Astrocyte (in vitro differentiated cells and primary cell): ENCODE data around the gene CDCA4. TPM values are rescaled to one million over a fixed set of nuclear protein-coding genes. Genes with fewer than 3 reads are reported as not detected.

Source experiments
- DNase-seq: peaks from one replicate; pipeline ENCODE4 v3.0.0-alpha.2; 2010; ENCODE audit warnings: low read depth
- FAIRE-seq: peaks from 2 replicates; lab custom pipeline; 2011; peaks lifted over from hg19 to GRCh38; lab: Jason Lieb, UNC
- H2AFZ ChIP-seq: 2 replicates; pipeline ENCODE4 v1.6.0; 2012; ENCODE audit warnings: low read depth, low read length, inconsistent platforms
- H3K27ac ChIP-seq: 2 replicates; pipeline ENCODE4 v1.5.1; 2011; ENCODE audit warnings: low read depth, low read length, inconsistent platforms
- H3K27me3 ChIP-seq: 2 replicates; pipeline ENCODE4 v1.6.0; 2011; ENCODE audit warnings: low read length, inconsistent platforms; ENCODE audit not compliant: insufficient read depth
- H3K36me3 ChIP-seq: 2 replicates; pipeline ENCODE4 v1.5.1; 2011; ENCODE audit warnings: low read length, inconsistent platforms; ENCODE audit not compliant: insufficient read depth
- H3K4me1 ChIP-seq: 2 replicates; pipeline ENCODE4 v1.5.1; 2011; ENCODE audit warnings: low read length, inconsistent platforms; ENCODE audit not compliant: insufficient read depth
- H3K4me2 ChIP-seq: 2 replicates; pipeline ENCODE4 v1.6.0; 2012; ENCODE audit warnings: low read length, inconsistent platforms
- H3K4me3 ChIP-seq: 2 replicates; pipeline ENCODE4 v1.5.1; 2011; ENCODE audit warnings: low read depth, mild to moderate bottlenecking, low read length, inconsistent platforms; ENCODE audit not compliant: insufficient read depth
- H3K79me2 ChIP-seq: 2 replicates; pipeline ENCODE4 v1.6.0; 2012; ENCODE audit warnings: mild to moderate bottlenecking, low read length, inconsistent platforms; ENCODE audit not compliant: insufficient read depth
- H3K9ac ChIP-seq: 2 replicates; pipeline ENCODE4 v1.6.0; 2012; ENCODE audit warnings: mild to moderate bottlenecking, low read length, inconsistent platforms
- H3K9me3 ChIP-seq: 2 replicates; pipeline ENCODE4 v1.5.1; 2012; ENCODE audit warnings: low read depth, mild to moderate bottlenecking, low read length, inconsistent platforms; ENCODE audit not compliant: insufficient read depth
- H4K20me1 ChIP-seq: 2 replicates; pipeline ENCODE4 v1.6.0; 2012; ENCODE audit warnings: low read length, inconsistent platforms; ENCODE audit not compliant: insufficient read depth
- H3K27ac Mint-ChIP-seq: one replicate; pipeline ENCODE4 v1.8.0; 2021; ENCODE audit warnings: mild to moderate bottlenecking, mixed read lengths; ENCODE audit not compliant: unreplicated experiment
- H3K27me3 Mint-ChIP-seq: one replicate; pipeline ENCODE4 v1.8.0; 2021; ENCODE audit warnings: low read depth, mixed read lengths; ENCODE audit not compliant: unreplicated experiment
- H3K36me3 Mint-ChIP-seq: one replicate; pipeline ENCODE4 v1.8.0; 2021; ENCODE audit warnings: low read depth, mixed read lengths; ENCODE audit not compliant: unreplicated experiment
- H3K4me1 Mint-ChIP-seq: one replicate; pipeline ENCODE4 v1.8.0; 2021; ENCODE audit warnings: low read depth, mixed read lengths; ENCODE audit not compliant: unreplicated experiment
- H3K4me3 Mint-ChIP-seq: one replicate; pipeline ENCODE4 v1.8.0; 2021; ENCODE audit warnings: mild to moderate bottlenecking, moderate library complexity, mixed read lengths; ENCODE audit not compliant: unreplicated experiment
- H3K9me3 Mint-ChIP-seq: one replicate; pipeline ENCODE4 v1.8.0; 2021; ENCODE audit warnings: mild to moderate bottlenecking, mixed read lengths; ENCODE audit not compliant: unreplicated experiment
- CTCF ChIP-seq: IDR thresholded peaks from 2 replicates; pipeline ENCODE4 v1.5.1; 2011; ENCODE audit warnings: low read depth, mild to moderate bottlenecking, inconsistent platforms, low read length, moderate library complexity; ENCODE audit not compliant: insufficient read depth
- EZH2 ChIP-seq: IDR thresholded peaks from 2 replicates; pipeline ENCODE4 v1.6.1; 2012; ENCODE audit warnings: mild to moderate bottlenecking, low read length, inconsistent platforms; ENCODE audit not compliant: insufficient read depth
- total RNA-seq: library from RNA; stranded (reverse); gene quantifications from 2 replicates; pipeline ENCODE4 v1.2.1, GENCODE V29; 2021

The CDCA4 gene
- total RNA-seq, 1 donor from 2014 or later: 11.3 TPM

- TF ChIP-seq EZH2 (no peak), CTCF (no peak)
- H3K4me3 ChIP-seq: no peak overlapping the region
- no peak overlapping the region for H2AFZ ChIP-seq
- FAIRE-seq: no peak
- H3K4me1 ChIP-seq: no peaks in the 10 kb centered on the region
- Mint-ChIP-seq H3K4me3 (no peak overlapping the region), H3K9me3 (no peaks in the 10 kb centered on the region), H3K27ac (no peak overlapping the region), H3K4me1 (no peaks in the 10 kb centered on the region), H3K27me3 (no peaks in the 10 kb centered on the region), H3K36me3 (peaks cover 9% of the 10 kb centered on the region)
- H3K79me2 ChIP-seq: no peaks in the 10 kb centered on the region
- H3K36me3 ChIP-seq: peaks cover 3% of the 10 kb centered on the region
- no peak for DNase-seq
- no peak overlapping the region for H3K4me2 ChIP-seq
- H3K9me3 ChIP-seq: no peaks in the 10 kb centered on the region
- H3K27ac ChIP-seq: no peak overlapping the region
- no peaks in the 10 kb centered on the region for H4K20me1 ChIP-seq
- H3K9ac ChIP-seq: no peak overlapping the region
- no peaks in the 10 kb centered on the region for H3K27me3 ChIP-seq
These were observed 21.5 kb downstream of the CDCA4 start for GRCh38 chr14:104999361-104999760.

- TF ChIP-seq CTCF (no peak), EZH2 (no peak)
- H3K36me3 Mint-ChIP-seq: peaks cover 12% of the 10 kb centered on the region
- DNase-seq: no peak
- H3K27me3 ChIP-seq: no peaks in the 10 kb centered on the region
- no peak overlapping the region for H3K4me3 ChIP-seq
- no peaks in the 10 kb centered on the region for H3K79me2 ChIP-seq
- H3K9ac ChIP-seq: no peak overlapping the region
- no peaks in the 10 kb centered on the region for H3K9me3 ChIP-seq
- no peak overlapping the region for H3K27ac ChIP-seq
- H3K4me1 Mint-ChIP-seq: no peaks in the 10 kb centered on the region
- no peaks in the 10 kb centered on the region for H3K4me1 ChIP-seq
- no peaks in the 10 kb centered on the region for H4K20me1 ChIP-seq
- H3K27ac Mint-ChIP-seq: no peak overlapping the region
- H3K27me3 Mint-ChIP-seq: no peaks in the 10 kb centered on the region
- H3K4me3 Mint-ChIP-seq: no peak overlapping the region
- H3K36me3 ChIP-seq: peaks cover 3% of the 10 kb centered on the region
- no peak overlapping the region for H3K4me2 ChIP-seq
- no peaks in the 10 kb centered on the region for H3K9me3 Mint-ChIP-seq
- FAIRE-seq: no peak
- no peak overlapping the region for H2AFZ ChIP-seq
These were observed 22.1 kb downstream of the CDCA4 start for GRCh38 chr14:104998801-104999200.

- Mint-ChIP-seq H3K36me3 (peaks cover 30% of the 10 kb centered on the region), H3K9me3 (no peaks in the 10 kb centered on the region), H3K27ac (no peak overlapping the region), H3K4me1 (no peaks in the 10 kb centered on the region), H3K27me3 (peaks cover 5% of the 10 kb centered on the region), H3K4me3 (no peak overlapping the region)
- H3K79me2 ChIP-seq: no peaks in the 10 kb centered on the region
- TF ChIP-seq EZH2: no peak
- no peak overlapping the region for H3K4me3 ChIP-seq
- no peak for DNase-seq
- no peak overlapping the region for H3K4me2 ChIP-seq
- H3K4me1 ChIP-seq: no peaks in the 10 kb centered on the region
- H3K36me3 ChIP-seq: peaks cover 3% of the 10 kb centered on the region
- H3K27ac ChIP-seq: no peak overlapping the region
- no peak overlapping the region for H2AFZ ChIP-seq
- no peak for FAIRE-seq
- no peaks in the 10 kb centered on the region for H3K27me3 ChIP-seq
- H4K20me1 ChIP-seq: no peaks in the 10 kb centered on the region
- no peaks in the 10 kb centered on the region for H3K9me3 ChIP-seq
- H3K9ac ChIP-seq: no peak overlapping the region
These were observed 24.4 kb downstream of the CDCA4 start for GRCh38 chr14:104996483-104996882.
